Caco-2 (cell line): Measurements from ENCODE around the gene DYNC1LI2. TPM values are rescaled to one million over a fixed set of nuclear protein-coding genes. Genes with fewer than 3 reads are reported as not detected.

Source experiments
- BruUV-seq: library from RNA; stranded (reverse); fragments of 400-500 nt; replicated peaks from 2 replicates; lab custom pipeline; 2021; lab: Mats Ljungman, UMichigan
- CTCF ChIA-PET: fragments of 300-600 bp; sonication (Branson Sonifier 250); formaldehyde crosslinking; loops from one replicate; lab custom pipeline; 2022; ENCODE audit warnings: antibody characterized with exemption; lab: Charles Lee
- POLR2A ChIA-PET: fragments of 300-600 bp; sonication (Branson Sonifier 250); formaldehyde crosslinking; loops from one replicate; lab custom pipeline; 2022; ENCODE audit warnings: antibody characterized with exemption; lab: Charles Lee
- DNase-seq, 2 experiments: peaks; one replicate each; pipeline versions ENCODE4 v3.0.0 to v3.0.0-alpha.2; 2020 to 2022
- H3K27me3 ChIP-seq: replicated peaks from 2 replicates; pipeline ENCODE4 v1.6.0; 2011; ENCODE audit warnings: low read length; ENCODE audit not compliant: control insufficient read depth, insufficient read depth
- H3K36me3 ChIP-seq: 2 replicates; pipeline ENCODE4 v1.5.1; 2011; ENCODE audit warnings: low read length; ENCODE audit not compliant: control insufficient read depth, insufficient read depth
- H3K4me1 ChIP-seq: fragments of 250-450 bp; sonication (Bioruptor Pico); 2 replicates; pipeline ENCODE4 v1.5.1; 2020; ENCODE audit warnings: mild to moderate bottlenecking
- H3K4me3 ChIP-seq: 2 replicates; pipeline ENCODE4 v1.5.1; 2011; ENCODE audit warnings: low read depth, mild to moderate bottlenecking, control low read depth, low read length
- H3K9me3 ChIP-seq: fragments of 250-450 bp; sonication (Bioruptor Pico); 2 replicates; pipeline ENCODE4 v1.5.1; 2020; ENCODE audit warnings: mild to moderate bottlenecking, moderate library complexity
- H3K27ac Mint-ChIP-seq: one replicate; pipeline ENCODE4 v1.8.0; 2022; ENCODE audit warnings: mixed read lengths; ENCODE audit not compliant: unreplicated experiment
- H3K27me3 Mint-ChIP-seq: one replicate; pipeline ENCODE4 v1.8.0; 2022; ENCODE audit warnings: mixed read lengths; ENCODE audit not compliant: insufficient read depth, unreplicated experiment
- H3K36me3 Mint-ChIP-seq: one replicate; pipeline ENCODE4 v1.8.0; 2022; ENCODE audit warnings: mild to moderate bottlenecking, mixed read lengths; ENCODE audit not compliant: insufficient read depth, unreplicated experiment
- H3K4me1 Mint-ChIP-seq: one replicate; pipeline ENCODE4 v1.8.0; 2022; ENCODE audit warnings: low read depth, mixed read lengths; ENCODE audit not compliant: unreplicated experiment
- H3K4me3 Mint-ChIP-seq: one replicate; pipeline ENCODE4 v1.8.0; 2022; ENCODE audit warnings: mild to moderate bottlenecking, moderate library complexity, mixed read lengths; ENCODE audit not compliant: unreplicated experiment
- H3K9me3 Mint-ChIP-seq: one replicate; pipeline ENCODE4 v1.8.0; 2022; ENCODE audit warnings: mixed read lengths; ENCODE audit not compliant: unreplicated experiment
- CTCF ChIP-seq, 2 experiments: fragments of 200-600 bp in 1 of 2; IDR thresholded peaks; 1 replicate in 1 of 2; 2 replicates in 1 of 2; pipeline versions ENCODE4 v1.5.1 to v1.8.0; 2011 to 2022; ENCODE audit warnings: antibody characterized with exemption in 1 of 2, control low read depth in 1 of 2, inconsistent platforms in 1 of 2, low read depth in 1 of 2, low read length in 1 of 2, mild to moderate bottlenecking in 1 of 2, moderate library complexity in 1 of 2; ENCODE audit not compliant: insufficient read depth in 1 of 2, severe bottlenecking in 1 of 2, unreplicated experiment in 1 of 2
- intact Hi-C: fragments of 100-400 bp; cut with micrococcal nuclease; formaldehyde crosslinking; loops from one replicate; pipeline ENCODE4 v1.10.0; 2022; ENCODE audit not compliant: unreplicated experiment
- total RNA-seq: library from RNA; stranded (reverse); gene quantifications from 2 replicates; pipeline ENCODE4 v1.2.3, GENCODE V29; 2022

Gene DYNC1LI2
- total RNA-seq, 1 experiment from 2014 or later: 180 TPM

GRCh38 chr16:66696669-66697630 lies 54.5 kb downstream of the DYNC1LI2 start, which contains the start of gene CMTM4:
CMTM4 (minus strand) TSS chr16:66696743; CDS start chr16:66696525, 218 bp downstream.
- intact Hi-C loops: no loop called here
- H3K9me3 ChIP-seq: no peaks in the 10 kb centered on the region
- H3K27me3 ChIP-seq: no peaks in the 10 kb centered on the region
- H3K36me3 ChIP-seq: no peaks in the 10 kb centered on the region
- TSS peak; percentile 70 for BruUV-seq
- H3K27me3 Mint-ChIP-seq: no peaks in the 10 kb centered on the region
- H3K36me3 Mint-ChIP-seq: peaks cover 28% of the 10 kb centered on the region
- H3K27ac Mint-ChIP-seq: peak within 1 kb of the TSS; percentile 78
- peak within 1 kb of the TSS; percentile 97 for H3K4me3 ChIP-seq
- H3K9me3 Mint-ChIP-seq: no peaks in the 10 kb centered on the region
- ChIA-PET POLR2A (no interaction called here), CTCF (interaction anchor here (1.0 to 1.4 kb wide), 7 partner anchors 17 to 176 kb away, joined by 3 to 6 read pairs (median 4); no protein-coding TSS in a partner anchor)
- peaks cover 17% of the 10 kb centered on the region for H3K4me1 ChIP-seq
- peak in 1 of 2 experiments; percentile 47 for TF ChIP-seq CTCF (IDR thresholded peaks at IDR 0.05; ENCODE audit: insufficient read depth in 1 of 2, low read depth in 1 of 2, low read length in 1 of 2, severe bottlenecking in 1 of 2, unreplicated experiment in 1 of 2)
- peak; percentile 89 to 96 for DNase-seq
- peaks cover 20% of the 10 kb centered on the region for H3K4me1 Mint-ChIP-seq
- peak within 1 kb of the TSS; percentile 94 for H3K4me3 Mint-ChIP-seq

- peaks cover 21% of the 10 kb centered on the region for H3K4me1 Mint-ChIP-seq
- CTCF ChIA-PET: interaction anchor here (0.7 to 1.4 kb wide), 8 partner anchors 32 to 177 kb away, joined by 3 to 6 read pairs (median 4); partner anchors contain the start of genes DYNC1LI2 and NAE1
- H3K4me3 ChIP-seq: peak overlapping the region; percentile 80
- BruUV-seq: no TSS peak
- no peaks in the 10 kb centered on the region for H3K9me3 ChIP-seq
- H3K36me3 Mint-ChIP-seq: peaks cover 28% of the 10 kb centered on the region
- intact Hi-C loops: loop anchor here (1.0 to 2.0 kb wide), 3 partner anchors 19 to 45 kb away; no protein-coding TSS in a partner anchor
- POLR2A ChIA-PET: interaction anchor here (0.7 kb wide), 1 partner anchor 87 kb away, joined by 3 read pairs; no protein-coding TSS in a partner anchor
- DNase-seq: peak; percentile 73 to 80
- H3K27me3 Mint-ChIP-seq: no peaks in the 10 kb centered on the region
- H3K9me3 Mint-ChIP-seq: no peaks in the 10 kb centered on the region
- peak overlapping the region; percentile 94 for H3K4me3 Mint-ChIP-seq
- peak overlapping the region; percentile 61 for H3K27ac Mint-ChIP-seq
- no peak for TF ChIP-seq CTCF (IDR thresholded peaks at IDR 0.05; ENCODE audit: insufficient read depth in 1 of 2, low read depth in 1 of 2, low read length in 1 of 2, severe bottlenecking in 1 of 2, unreplicated experiment in 1 of 2)
- no peaks in the 10 kb centered on the region for H3K36me3 ChIP-seq
- H3K4me1 ChIP-seq: peaks cover 17% of the 10 kb centered on the region
- H3K27me3 ChIP-seq: no peaks in the 10 kb centered on the region
These were observed 55.3 kb downstream of the DYNC1LI2 start for GRCh38 chr16:66695935-66696668.
